PFSK-1 (cell line): ENCODE data around the gene ARHGEF26.

Experiments used
- FOXP2 ChIP-seq: optimal IDR thresholded peaks from 2 replicates; pipeline ENCODE3; 2011; ENCODE audit warnings: borderline replicate concordance, control low read depth, inconsistent platforms; ENCODE audit not compliant: insufficient read depth; ENCODE audit errors: extremely low read length, extremely low read depth
- POLR2AphosphoS5 ChIP-seq: IDR thresholded peaks from 2 replicates; pipeline ENCODE4 v1.6.1; 2012; ENCODE audit warnings: low read depth, mild to moderate bottlenecking, control low read depth, low read length, moderate library complexity
- SIN3A ChIP-seq: IDR thresholded peaks from 2 replicates; pipeline ENCODE4 v1.6.1; 2012; ENCODE audit warnings: mild to moderate bottlenecking, low read length, moderate library complexity, borderline replicate concordance; ENCODE audit not compliant: insufficient read depth
- TAF1 ChIP-seq: IDR thresholded peaks from 2 replicates; pipeline ENCODE4 v1.6.1; 2012; ENCODE audit warnings: low read length, control low read depth, borderline replicate concordance; ENCODE audit not compliant: insufficient read depth
- TF ChIP-seq, protein P1 (sequence below), 2 experiments: IDR thresholded peaks; 2 replicates each; pipeline versions ENCODE4 v1.6.1 to v1.8.0; 2011 to 2012; ENCODE audit warnings: low read depth in 2 of 2, low read length in 2 of 2, control low read depth in 1 of 2, inconsistent platforms in 1 of 2, mild to moderate bottlenecking in 1 of 2, moderate library complexity in 1 of 2; ENCODE audit not compliant: insufficient read depth in 1 of 2

Gene ARHGEF26

DNA sequence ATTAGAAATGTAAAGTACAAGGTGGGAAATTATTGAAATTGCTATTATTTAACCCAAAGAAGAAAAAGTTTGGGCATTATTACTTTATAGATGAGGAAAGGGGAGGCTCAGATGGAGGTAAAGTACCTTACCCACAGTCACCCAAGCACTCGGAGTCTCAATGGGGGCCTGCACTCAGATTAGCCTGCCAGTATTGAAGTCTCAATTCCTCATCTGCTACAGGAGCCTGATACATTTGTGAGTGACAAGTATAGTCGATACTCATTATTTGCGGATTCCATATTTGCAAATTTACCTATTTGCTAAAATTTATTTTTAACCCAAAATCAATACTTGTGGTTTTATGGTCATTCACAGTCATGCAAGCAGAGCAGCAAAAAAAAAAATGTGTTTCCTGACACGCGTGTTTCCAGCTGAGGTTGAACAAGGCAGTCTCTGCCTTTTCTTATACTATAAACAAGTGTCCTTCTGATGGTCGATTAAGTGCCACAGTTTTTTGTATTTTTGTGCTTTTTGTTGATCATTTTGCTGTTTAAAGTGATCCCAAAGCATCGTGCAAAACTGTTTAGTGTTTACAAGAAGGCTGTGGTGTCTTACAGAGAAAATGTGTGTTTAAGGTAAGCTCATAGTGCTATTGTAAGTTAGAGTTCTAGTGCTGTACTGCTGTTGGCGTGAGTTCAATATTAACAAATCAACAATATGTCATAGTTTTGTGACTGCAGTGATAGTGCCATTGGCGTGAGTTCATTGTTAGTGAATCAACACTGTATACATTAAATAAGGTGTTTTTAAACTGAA is 48.0 kb downstream of the ARHGEF26 start:
- TF ChIP-seq FOXP2 (no peak), SIN3A (no peak), TAF1 (no peak), POLR2AphosphoS5 (no peak)
- TF ChIP-seq, protein P1, sequence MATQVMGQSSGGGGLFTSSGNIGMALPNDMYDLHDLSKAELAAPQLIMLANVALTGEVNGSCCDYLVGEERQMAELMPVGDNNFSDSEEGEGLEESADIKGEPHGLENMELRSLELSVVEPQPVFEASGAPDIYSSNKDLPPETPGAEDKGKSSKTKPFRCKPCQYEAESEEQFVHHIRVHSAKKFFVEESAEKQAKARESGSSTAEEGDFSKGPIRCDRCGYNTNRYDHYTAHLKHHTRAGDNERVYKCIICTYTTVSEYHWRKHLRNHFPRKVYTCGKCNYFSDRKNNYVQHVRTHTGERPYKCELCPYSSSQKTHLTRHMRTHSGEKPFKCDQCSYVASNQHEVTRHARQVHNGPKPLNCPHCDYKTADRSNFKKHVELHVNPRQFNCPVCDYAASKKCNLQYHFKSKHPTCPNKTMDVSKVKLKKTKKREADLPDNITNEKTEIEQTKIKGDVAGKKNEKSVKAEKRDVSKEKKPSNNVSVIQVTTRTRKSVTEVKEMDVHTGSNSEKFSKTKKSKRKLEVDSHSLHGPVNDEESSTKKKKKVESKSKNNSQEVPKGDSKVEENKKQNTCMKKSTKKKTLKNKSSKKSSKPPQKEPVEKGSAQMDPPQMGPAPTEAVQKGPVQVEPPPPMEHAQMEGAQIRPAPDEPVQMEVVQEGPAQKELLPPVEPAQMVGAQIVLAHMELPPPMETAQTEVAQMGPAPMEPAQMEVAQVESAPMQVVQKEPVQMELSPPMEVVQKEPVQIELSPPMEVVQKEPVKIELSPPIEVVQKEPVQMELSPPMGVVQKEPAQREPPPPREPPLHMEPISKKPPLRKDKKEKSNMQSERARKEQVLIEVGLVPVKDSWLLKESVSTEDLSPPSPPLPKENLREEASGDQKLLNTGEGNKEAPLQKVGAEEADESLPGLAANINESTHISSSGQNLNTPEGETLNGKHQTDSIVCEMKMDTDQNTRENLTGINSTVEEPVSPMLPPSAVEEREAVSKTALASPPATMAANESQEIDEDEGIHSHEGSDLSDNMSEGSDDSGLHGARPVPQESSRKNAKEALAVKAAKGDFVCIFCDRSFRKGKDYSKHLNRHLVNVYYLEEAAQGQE (IDR thresholded peaks at IDR 0.05; ENCODE audit: insufficient read depth in 1 of 2, low read depth in 2 of 2, low read length in 2 of 2) = no peak

DNA sequence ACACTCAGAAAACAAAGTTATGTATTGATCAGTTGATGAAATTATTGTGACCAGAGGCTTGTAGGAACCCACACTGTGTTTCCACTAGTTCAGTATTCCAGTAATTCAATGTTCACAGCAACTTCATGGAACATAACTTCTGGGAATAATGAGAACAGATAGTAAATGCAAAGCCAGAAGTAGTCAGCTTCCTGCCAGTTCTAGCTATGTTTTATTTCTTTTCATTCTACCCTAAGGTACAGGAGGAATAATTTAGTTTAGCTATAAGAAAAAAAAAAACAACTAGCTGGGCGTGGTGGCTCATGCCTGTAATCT is 48.6 kb downstream of the ARHGEF26 start:
- TF ChIP-seq FOXP2 (no peak), POLR2AphosphoS5 (no peak)

DNA sequence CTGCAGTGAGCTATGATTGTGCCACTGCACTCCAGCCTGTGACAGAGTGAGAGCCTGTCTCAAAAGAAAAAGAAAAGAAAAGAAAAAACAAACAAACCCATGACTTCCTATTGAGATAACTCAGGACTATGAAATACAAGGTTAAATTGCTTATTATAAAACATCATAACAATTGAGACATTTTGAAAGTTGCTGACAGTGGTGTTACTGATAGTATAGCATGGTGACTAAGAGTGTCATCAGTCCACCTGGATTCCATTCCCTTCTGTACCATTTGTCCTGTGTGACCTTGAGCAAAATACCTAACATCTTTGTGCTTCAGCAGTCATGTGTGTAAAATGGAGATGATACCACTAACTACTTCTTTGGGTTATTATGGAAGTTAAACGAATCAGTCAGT is 49.1 kb downstream of the ARHGEF26 start:
- TF ChIP-seq POLR2AphosphoS5 (no peak), TAF1 (no peak), SIN3A (no peak), FOXP2 (no peak)
- TF ChIP-seq, protein P1 (IDR thresholded peaks at IDR 0.05; ENCODE audit: insufficient read depth in 1 of 2, low read depth in 2 of 2, low read length in 2 of 2) = no peak

DNA sequence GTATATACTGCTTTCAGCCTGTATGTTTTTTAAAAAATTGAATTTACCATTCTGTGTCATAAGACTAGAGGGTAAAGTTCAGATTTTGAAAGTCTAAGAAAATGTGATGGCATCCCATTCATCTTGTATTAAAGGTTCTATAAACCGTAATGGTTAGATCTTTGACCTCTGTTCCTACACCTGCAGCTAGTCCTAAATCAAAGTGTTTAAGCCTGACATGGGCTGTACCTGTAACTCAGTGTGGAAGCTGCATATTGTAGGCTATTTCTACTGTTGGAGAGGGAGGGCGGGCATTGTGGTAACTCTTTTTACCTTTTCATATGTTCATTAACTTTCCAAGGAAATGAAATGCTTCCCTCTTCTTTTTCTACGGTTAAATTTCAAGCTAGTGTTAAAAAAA is 53.9 kb downstream of the ARHGEF26 start:
- no peak for TF ChIP-seq POLR2AphosphoS5
- TF ChIP-seq TAF1 = no peak
- TF ChIP-seq SIN3A = no peak
- TF ChIP-seq, protein P1 (IDR thresholded peaks at IDR 0.05; ENCODE audit: insufficient read depth in 1 of 2, low read depth in 2 of 2, low read length in 2 of 2) = no peak
- no peak for TF ChIP-seq FOXP2

DNA sequence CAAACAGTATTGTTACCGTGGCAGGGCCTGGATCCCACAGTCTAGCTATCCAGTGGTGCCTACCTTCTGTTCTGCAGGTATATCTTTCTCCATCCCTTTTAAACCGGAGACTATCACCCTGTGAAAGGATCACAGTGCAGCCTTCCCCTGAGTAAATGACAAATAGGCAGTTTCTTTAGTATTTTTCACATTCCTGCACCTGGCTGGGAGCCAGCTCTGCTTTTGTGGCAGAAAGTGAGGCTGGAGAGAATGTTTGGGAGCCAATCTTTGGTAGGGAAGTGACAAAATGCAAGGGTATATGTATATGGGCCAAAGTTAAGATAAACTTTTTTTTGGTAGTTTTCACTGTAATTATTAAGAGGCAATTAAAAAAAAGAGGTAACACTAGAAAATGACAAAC is 54.8 kb downstream of the ARHGEF26 start:
- no peak for TF ChIP-seq POLR2AphosphoS5
- TF ChIP-seq TAF1 = no peak
- TF ChIP-seq SIN3A = no peak
- no peak for TF ChIP-seq FOXP2
- TF ChIP-seq, protein P1 (IDR thresholded peaks at IDR 0.05; ENCODE audit: insufficient read depth in 1 of 2, low read depth in 2 of 2, low read length in 2 of 2) = no peak
